PC-9 (cell line): ENCODE measurements around the gene SLC5A1.

Experiments used
- CTCF ChIP-seq: fragments of 200-600 bp; sonication (generic); conservative IDR thresholded peaks from 2 replicates; pipeline ENCODE4 v1.6.1; 2017; ENCODE audit warnings: mixed run types, antibody characterized with exemption, mild to moderate bottlenecking, moderate library complexity
- EZH2 ChIP-seq: fragments of 200-600 bp; sonication (generic); IDR thresholded peaks from 2 replicates; pipeline ENCODE4 v1.8.0; 2017; ENCODE audit warnings: antibody characterized with exemption, low read depth

GRCh38 chr22:32034275-32034674 is 8.8 kb upstream of the SLC5A1 start:
- TF ChIP-seq CTCF, result no peak
- no peak for TF ChIP-seq EZH2
